Effector memory CD4-positive, alpha-beta T cell (primary cell): ENCODE measurements around the gene RANBP3.

Experiments used
- DNase-seq, 3 donors: peaks; one replicate each; pipeline ENCODE4 v3.0.0-alpha.2; 2020
- H3K27ac ChIP-seq: 2 replicates; pipeline ENCODE4 v1.7.0; 2013; ENCODE audit warnings: mild to moderate bottlenecking, low read length, moderate library complexity; ENCODE audit not compliant: insufficient read depth, poor library complexity, severe bottlenecking
- H3K27me3 ChIP-seq: replicated peaks from 2 replicates; pipeline ENCODE4 v1.7.0; 2013; ENCODE audit warnings: mild to moderate bottlenecking, low read length; ENCODE audit not compliant: insufficient read depth, control insufficient read depth, poor library complexity, severe bottlenecking
- H3K36me3 ChIP-seq: 2 replicates; pipeline ENCODE4 v1.7.0; 2013; ENCODE audit warnings: mild to moderate bottlenecking, low read length, moderate library complexity; ENCODE audit not compliant: control insufficient read depth, insufficient read depth
- H3K4me1 ChIP-seq: 2 replicates; pipeline ENCODE4 v1.7.0; 2013; ENCODE audit warnings: low read length, mild to moderate bottlenecking; ENCODE audit not compliant: control insufficient read depth, insufficient read depth, poor library complexity, severe bottlenecking
- H3K4me3 ChIP-seq: 2 replicates; pipeline ENCODE4 v1.7.0; 2013; ENCODE audit warnings: low read length, low read depth, mild to moderate bottlenecking; ENCODE audit not compliant: insufficient read depth, poor library complexity, severe bottlenecking
- H3K9me3 ChIP-seq: 2 replicates; pipeline ENCODE4 v1.7.0; 2013; ENCODE audit warnings: mild to moderate bottlenecking, low read length, moderate library complexity; ENCODE audit not compliant: control insufficient read depth

Gene RANBP3

DNA sequence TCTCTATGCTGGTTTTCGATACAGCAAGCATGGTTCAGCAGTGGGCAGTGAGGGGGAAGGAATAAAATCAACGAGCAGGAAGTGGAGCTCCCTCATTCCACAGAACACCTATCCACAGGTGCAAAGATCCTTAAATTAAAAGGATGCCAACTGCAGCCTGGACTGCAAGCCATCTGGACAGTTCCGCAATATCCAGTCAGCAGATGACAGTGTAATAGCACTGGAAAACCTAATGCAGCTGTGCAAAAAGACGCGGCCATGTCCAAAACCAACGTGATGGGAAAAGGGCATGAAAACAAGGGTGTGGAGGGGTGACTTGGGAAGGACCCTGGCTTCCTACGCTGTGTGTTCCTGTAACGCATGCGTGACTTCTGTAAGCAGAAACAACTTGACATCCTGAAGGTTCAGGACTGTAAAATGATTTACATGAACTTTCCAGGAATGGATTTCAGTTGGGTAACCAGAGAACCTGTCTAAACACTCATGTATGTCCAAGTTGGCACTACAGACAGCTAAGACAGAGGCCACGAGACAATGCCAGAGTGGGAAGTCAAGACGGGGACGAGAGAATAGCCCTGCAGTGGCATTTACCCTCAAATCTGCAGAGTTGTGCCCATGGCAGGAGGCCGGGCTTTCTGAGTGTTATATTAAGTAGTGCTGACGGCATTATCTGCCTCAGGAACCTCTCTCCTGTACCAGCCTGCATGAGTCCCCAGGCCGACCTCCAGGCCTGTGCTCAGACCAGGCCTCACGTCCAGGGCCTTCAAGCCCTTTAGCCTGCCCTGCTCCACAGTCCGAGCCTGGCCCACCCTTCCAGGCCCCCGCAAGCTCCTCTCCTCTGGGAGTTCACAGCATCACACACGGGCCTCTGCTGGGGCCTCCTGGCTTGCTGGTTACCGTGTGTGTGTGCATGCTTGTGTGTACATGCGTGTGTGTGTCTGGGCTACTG, 37.4 kb downstream of the RANBP3 start:
- no peaks in the 10 kb centered on the region for H3K27me3 ChIP-seq
- H3K27ac ChIP-seq: no peak overlapping the region
- no peak for DNase-seq
- H3K36me3 ChIP-seq: peaks cover 41% of the 10 kb centered on the region
- H3K4me3 ChIP-seq: no peak overlapping the region
- no peaks in the 10 kb centered on the region for H3K9me3 ChIP-seq
- H3K4me1 ChIP-seq: no peaks in the 10 kb centered on the region

DNA sequence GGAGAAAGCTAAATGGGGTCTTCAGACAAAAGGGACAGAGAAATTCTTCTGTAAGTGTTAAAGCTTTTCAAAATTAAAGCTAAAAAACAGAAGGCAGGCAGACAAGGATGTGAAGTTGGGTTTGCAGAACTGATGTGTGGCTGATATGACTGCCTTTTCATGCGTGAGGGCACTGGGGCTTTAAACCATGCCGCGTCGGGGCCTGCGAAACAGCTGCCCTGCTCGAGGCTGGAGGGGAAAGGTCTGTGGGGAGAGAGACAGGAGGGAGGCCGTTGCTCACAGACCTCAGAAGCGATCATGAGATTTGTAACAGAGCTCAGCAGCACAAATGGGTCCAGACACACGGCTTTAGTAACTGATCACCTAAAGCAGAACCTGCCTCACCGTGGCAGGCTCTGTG, 40.4 kb downstream of the RANBP3 start:
- Histone ChIP-seq H3K4me3 (no peak overlapping the region), H3K9me3 (no peaks in the 10 kb centered on the region), H3K27ac (no peak overlapping the region), H3K4me1 (no peaks in the 10 kb centered on the region), H3K36me3 (peaks cover 52% of the 10 kb centered on the region), H3K27me3 (no peaks in the 10 kb centered on the region)
- DNase-seq: no peak

DNA sequence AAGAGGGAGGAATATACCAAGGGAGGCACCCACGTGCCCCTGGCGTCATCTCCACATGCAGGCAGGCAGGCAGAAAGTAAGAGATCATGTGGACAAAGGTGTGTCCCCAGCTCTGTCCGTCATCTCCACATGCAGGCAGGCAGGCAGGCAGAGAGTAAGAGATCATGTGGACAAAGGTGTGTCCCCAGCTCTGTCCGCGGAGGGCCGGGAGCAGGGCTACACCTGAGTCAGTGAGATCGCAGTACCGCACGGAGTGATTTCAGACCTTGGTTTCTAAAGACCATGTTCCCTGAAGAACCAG, 41.7 kb downstream of the RANBP3 start:
- Histone ChIP-seq H3K27ac (no peak overlapping the region), H3K4me3 (no peak overlapping the region), H3K27me3 (no peaks in the 10 kb centered on the region), H3K9me3 (no peaks in the 10 kb centered on the region), H3K4me1 (no peaks in the 10 kb centered on the region), H3K36me3 (peaks cover 63% of the 10 kb centered on the region)
- no peak for DNase-seq

DNA sequence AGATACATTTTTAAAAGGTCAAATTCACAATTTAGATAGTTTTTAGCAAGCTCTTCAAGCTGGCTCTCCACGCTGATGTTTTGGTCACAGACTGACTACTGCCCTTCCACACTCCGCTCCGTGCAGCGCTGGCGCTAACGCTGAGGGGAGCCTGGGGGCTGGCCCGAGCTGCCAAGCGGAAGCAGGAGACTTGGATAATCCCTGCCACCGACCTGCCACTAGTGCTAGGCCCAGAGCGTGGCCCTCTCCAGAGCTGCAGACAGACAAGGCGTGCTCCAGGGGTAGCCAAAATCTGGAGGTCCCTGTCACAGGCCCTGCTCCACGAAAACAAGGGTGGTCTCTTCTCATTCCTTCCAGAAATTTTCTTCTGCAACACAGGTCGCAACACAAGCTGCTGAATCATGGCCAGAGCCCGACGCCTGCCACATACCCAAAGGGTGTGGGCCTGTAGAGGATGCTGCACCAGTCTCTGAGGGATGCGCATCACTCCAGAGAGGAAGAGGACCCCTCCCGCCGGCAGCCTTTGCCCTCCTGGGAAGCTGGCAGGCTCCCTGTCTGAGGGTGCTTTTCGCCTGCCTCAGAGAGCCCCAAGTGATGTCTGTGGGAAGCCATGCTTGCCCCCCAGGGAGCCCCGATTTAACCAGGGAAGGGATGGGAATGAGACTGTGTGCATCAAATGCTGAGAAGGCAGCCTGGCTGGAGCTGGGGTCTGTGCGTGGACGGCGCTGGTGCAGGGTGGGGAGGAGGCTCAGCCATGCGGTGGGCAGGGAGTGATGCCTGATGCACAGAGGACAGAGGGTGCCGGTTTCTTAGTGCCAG, 42.3 kb downstream of the RANBP3 start:
- Histone ChIP-seq H3K9me3 (no peaks in the 10 kb centered on the region), H3K27ac (no peak overlapping the region), H3K27me3 (no peaks in the 10 kb centered on the region), H3K4me1 (no peaks in the 10 kb centered on the region), H3K36me3 (peaks cover 64% of the 10 kb centered on the region), H3K4me3 (no peak overlapping the region)
- no peak for DNase-seq

DNA sequence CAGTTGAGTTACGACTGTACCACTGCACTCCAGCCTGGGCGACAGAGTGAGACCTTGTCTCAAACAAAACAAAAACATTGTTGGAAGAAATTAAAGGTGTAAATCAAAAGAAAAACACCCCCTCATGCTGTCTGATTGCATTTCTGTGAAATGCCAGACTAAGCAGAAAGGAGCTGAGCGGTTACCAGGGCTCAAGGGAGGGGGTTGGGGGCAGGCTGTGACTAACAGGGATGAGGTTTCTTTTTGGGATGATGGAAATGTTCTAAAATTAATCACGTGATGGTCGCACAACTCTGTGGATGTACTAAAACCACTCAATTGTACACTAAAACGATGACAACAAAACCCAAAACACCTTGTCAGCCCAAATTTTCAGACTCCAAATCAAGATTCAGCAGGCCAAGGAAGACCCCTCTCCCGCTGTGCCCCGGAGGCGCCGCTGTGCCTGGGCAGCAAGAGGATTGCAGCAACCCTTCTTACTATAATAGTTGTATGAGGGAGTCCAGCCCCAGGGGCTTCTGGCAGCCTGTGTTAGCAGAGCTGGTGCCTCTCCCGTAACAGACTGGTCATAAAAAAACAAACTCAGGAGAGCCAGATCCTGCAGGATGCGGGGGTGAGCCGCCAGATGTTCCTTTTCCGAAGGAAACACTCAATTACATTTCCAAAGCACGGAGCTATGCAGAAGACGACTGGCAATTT, 43.0 kb downstream of the RANBP3 start:
- Histone ChIP-seq H3K9me3 (no peaks in the 10 kb centered on the region), H3K27me3 (no peaks in the 10 kb centered on the region), H3K4me1 (no peaks in the 10 kb centered on the region), H3K36me3 (peaks cover 65% of the 10 kb centered on the region), H3K4me3 (no peak overlapping the region), H3K27ac (no peak overlapping the region)
- no peak for DNase-seq

DNA sequence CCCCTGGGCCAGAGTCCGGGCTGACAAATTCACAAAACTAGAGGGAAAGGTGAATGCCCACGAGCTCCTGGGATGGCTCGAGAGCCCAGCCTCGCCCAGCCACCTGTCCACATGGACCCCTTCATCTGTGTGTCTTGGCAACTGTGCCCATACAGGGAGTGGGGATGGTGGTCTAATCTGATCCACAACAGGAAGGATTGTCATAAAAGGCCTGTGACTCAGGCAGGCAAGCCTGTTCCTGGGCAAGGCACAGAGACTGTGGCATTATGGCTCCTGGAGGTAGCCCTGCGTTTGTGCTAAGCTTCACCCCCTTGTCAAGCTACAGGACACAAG, 43.9 kb downstream of the RANBP3 start:
- H3K4me1 ChIP-seq: no peaks in the 10 kb centered on the region
- no peaks in the 10 kb centered on the region for H3K9me3 ChIP-seq
- no peak for DNase-seq
- no peaks in the 10 kb centered on the region for H3K27me3 ChIP-seq
- peaks cover 67% of the 10 kb centered on the region for H3K36me3 ChIP-seq
- no peak overlapping the region for H3K4me3 ChIP-seq
- no peak overlapping the region for H3K27ac ChIP-seq

DNA sequence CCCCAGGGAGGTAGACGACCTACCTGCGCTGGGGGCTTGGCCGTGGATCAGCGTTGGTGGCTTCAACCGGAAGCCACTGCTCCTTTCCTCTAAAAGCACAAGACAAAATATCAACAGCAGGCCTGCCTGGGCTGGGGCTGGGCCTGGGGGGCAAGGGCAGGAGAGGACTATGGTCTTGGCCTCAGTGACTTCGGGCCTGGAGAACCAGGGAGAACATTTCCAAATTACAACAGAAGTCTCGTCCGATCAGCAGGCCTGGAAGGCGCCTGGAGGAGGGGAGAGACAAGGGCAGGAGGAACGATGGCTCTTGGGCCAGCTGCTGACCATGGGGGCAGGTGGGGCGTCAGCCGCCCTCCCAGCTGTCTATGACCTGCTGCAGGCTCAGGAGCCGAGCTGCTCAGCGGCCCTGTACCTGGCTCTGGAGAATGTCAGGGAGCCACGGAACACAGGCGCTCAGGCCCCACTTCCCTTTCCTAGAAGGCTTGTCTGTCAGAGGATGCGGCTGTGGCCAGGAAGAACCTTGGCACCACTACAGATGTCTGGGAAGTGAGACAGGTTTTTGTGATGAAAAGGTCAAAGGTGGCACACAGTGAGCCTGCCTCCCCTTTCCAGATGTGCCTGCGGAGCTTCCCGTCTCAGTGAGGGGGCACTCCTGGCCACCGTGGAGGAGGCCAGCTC, 44.4 kb downstream of the RANBP3 start:
- Histone ChIP-seq H3K36me3 (peaks cover 72% of the 10 kb centered on the region), H3K4me1 (no peaks in the 10 kb centered on the region), H3K9me3 (no peaks in the 10 kb centered on the region), H3K4me3 (no peak overlapping the region), H3K27me3 (no peaks in the 10 kb centered on the region), H3K27ac (no peak overlapping the region)
- no peak for DNase-seq

DNA sequence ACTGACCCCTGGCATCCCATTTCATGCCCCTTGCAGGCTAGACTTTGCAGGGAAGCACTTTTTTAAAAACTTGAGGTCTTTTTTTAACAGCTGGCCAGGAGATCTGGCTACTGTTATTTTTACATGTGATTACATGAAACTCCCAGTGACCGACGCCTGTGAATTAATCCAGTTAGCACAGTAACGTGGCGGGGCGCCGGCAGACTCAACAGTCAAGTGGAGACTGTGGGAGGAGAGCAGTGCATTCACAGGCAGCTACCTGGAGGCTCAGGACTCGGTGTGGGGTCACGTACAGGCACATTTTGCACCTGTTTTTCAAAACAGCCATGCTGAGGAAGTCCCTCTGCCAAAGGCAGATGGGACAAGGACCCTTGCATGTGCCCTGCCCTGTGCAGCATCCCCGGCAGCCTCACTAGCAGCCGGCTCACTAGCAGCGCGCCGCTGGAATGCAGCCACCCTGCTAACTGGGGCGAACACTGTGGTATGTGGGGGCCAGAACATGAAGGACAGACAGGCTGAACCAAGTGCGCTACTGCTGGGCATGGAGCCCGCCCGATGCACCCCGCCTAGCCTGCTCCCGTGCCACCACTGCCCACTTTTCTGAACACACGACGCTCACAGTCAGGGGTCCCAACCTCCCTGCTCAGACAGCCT, 45.2 kb downstream of the RANBP3 start:
- DNase-seq: no peak
- Histone ChIP-seq H3K36me3 (peaks cover 77% of the 10 kb centered on the region), H3K27me3 (no peaks in the 10 kb centered on the region), H3K4me3 (no peak overlapping the region), H3K4me1 (no peaks in the 10 kb centered on the region), H3K27ac (no peak overlapping the region), H3K9me3 (no peaks in the 10 kb centered on the region)

DNA sequence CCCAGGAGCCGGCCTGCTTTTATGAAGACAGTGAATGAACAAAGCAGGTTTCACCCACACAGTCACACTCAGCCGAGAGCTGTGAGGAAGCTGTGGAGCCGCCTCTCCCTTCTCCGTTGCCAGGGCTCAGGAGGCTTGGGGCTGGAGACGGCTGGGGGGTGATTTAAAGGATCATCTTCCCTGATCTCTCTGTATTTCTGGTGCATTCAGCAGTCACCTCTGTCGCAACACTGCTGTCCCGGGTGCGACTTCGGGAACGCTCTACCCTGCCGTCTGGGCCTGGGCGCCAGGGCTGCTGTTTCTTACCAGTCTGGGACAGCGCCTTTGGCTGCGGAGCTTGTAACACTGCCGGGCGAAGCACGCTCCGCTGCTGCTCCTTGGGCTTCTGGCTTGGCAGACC, 45.8 kb downstream of the RANBP3 start:
- Histone ChIP-seq H3K36me3 (peaks cover 77% of the 10 kb centered on the region), H3K9me3 (no peaks in the 10 kb centered on the region), H3K27ac (no peak overlapping the region), H3K4me1 (no peaks in the 10 kb centered on the region), H3K4me3 (no peak overlapping the region), H3K27me3 (no peaks in the 10 kb centered on the region)
- no peak for DNase-seq
